Fibroblast of mammary gland (primary cell): Measurements from ENCODE around the gene NDRG3.

ENCODE experiments used
- DNase-seq: peaks from one replicate; pipeline ENCODE4 v3.0.0-alpha.2; 2010; ENCODE audit warnings: low read depth
- H3K4me3 ChIP-seq: 2 replicates; pipeline ENCODE4 v1.5.1; 2011; ENCODE audit warnings: low read depth, mild to moderate bottlenecking, low read length, moderate library complexity; ENCODE audit not compliant: control insufficient read depth
- CTCF ChIP-seq: conservative IDR thresholded peaks from 2 replicates; pipeline ENCODE4 v1.5.1; 2011; ENCODE audit warnings: low read depth, low read length, inconsistent platforms; ENCODE audit not compliant: control insufficient read depth, insufficient read depth

NDRG3 gene

GRCh38 chr20:36768768-36769430 lies 23.0 kb upstream of the NDRG3 start:
- TF ChIP-seq CTCF: no peak
- peak; percentile 39 for DNase-seq

GRCh38 chr20:36761125-36761524 lies 15.2 kb upstream of the NDRG3 start:
- no peak for DNase-seq
- H3K4me3 ChIP-seq: no peak overlapping the region
- TF ChIP-seq CTCF: no peak

More at GRCh38 chr20:36768768-36769430, 23.0 kb upstream of the NDRG3 start:
- H3K4me3 ChIP-seq: no peak overlapping the region

- TF ChIP-seq CTCF: no peak
- H3K4me3 ChIP-seq: no peak overlapping the region
- no peak for DNase-seq
These were observed 14.8 kb upstream of the NDRG3 start for GRCh38 chr20:36760647-36761046.

GRCh38 chr20:36758276-36758675 lies 12.4 kb upstream of the NDRG3 start:
- no peak overlapping the region for H3K4me3 ChIP-seq
- no peak for TF ChIP-seq CTCF
- DNase-seq: no peak

- DNase-seq: no peak
- TF ChIP-seq CTCF: no peak
- H3K4me3 ChIP-seq: no peak overlapping the region
These were observed 10.6 kb upstream of the NDRG3 start for GRCh38 chr20:36756496-36756895.

GRCh38 chr20:36754656-36755222 lies 8.8 kb upstream of the NDRG3 start:
- DNase-seq: peak; percentile 82
- no peak overlapping the region for H3K4me3 ChIP-seq
- peak; percentile 86 for TF ChIP-seq CTCF
